ENCODE measurements around the gene TMCO4. TPM values are rescaled to one million over a fixed set of nuclear protein-coding genes. Genes with fewer than 3 reads are reported as not detected.

TMCO4 gene
- total and polyA plus RNA-seq, 2 of the 4 experiments (the other 2 are of a cell fraction): 7.3 to 8.6 TPM

- Histone ChIP-seq H3K9ac (ENCODE audit: low read depth, low read length) (no peak overlapping the region), H3K9me1 (ENCODE audit: insufficient read depth, low read length) (no peaks in the 10 kb centered on the region), H3K4me1 (ENCODE audit: control insufficient read depth, insufficient read depth, low read length) (no peaks in the 10 kb centered on the region), H2BK120ac (ENCODE audit: low read depth, low read length) (no peak overlapping the region), H2AFZ (replicated peaks; ENCODE audit: low read length, poor library complexity) (no peak overlapping the region), H2BK20ac (ENCODE audit: low read depth, low read length) (no peak overlapping the region), H2AK9ac (replicated peaks; ENCODE audit: low read depth, low read length, poor library complexity) (no peak overlapping the region), H2AK5ac (ENCODE audit: low read depth, low read length) (no peak overlapping the region), H4K91ac (ENCODE audit: insufficient read depth, low read depth, low read length) (no peak overlapping the region), H2BK15ac (ENCODE audit: low read depth, low read length) (no peak overlapping the region), H3K14ac (replicated peaks; ENCODE audit: low read depth, low read length) (no peak overlapping the region), H3K4ac (ENCODE audit: low read depth, low read length) (no peak overlapping the region), H3K36me3 (ENCODE audit: control insufficient read depth, insufficient read depth, low read length) (no peaks in the 10 kb centered on the region), H2BK5ac (ENCODE audit: low read depth, low read length, poor library complexity, severe bottlenecking) (no peak overlapping the region), H4K8ac (ENCODE audit: low read depth in 2 of 2, low read length in 2 of 2) (no peak overlapping the region), H3K18ac (ENCODE audit: low read depth, low read length) (no peak overlapping the region), H3K4me2 (ENCODE audit: low read depth, low read length) (no peak overlapping the region), H4K20me1 (ENCODE audit: insufficient read depth, low read length) (no peaks in the 10 kb centered on the region), H3K27me3 (ENCODE audit: control insufficient read depth, insufficient read depth, low read length) (peaks cover 24% of the 10 kb centered on the region), H4K5ac (ENCODE audit: low read depth, low read length) (no peak overlapping the region), H3K27ac (ENCODE audit: insufficient read depth, low read length) (no peak overlapping the region), H3K23ac (ENCODE audit: low read depth, low read length) (no peak overlapping the region), H3K9me3 (ENCODE audit: control insufficient read depth, insufficient read depth, low read length) (no peaks in the 10 kb centered on the region), H3K79me1 (ENCODE audit: low read depth in 1 of 2, low read length in 2 of 2) (no peaks in the 10 kb centered on the region), H3K56ac (ENCODE audit: extremely low read depth, insufficient read depth, low read length) (no peak overlapping the region), H3K4me3 (ENCODE audit: insufficient read depth, low read depth, low read length) (no peak overlapping the region)
- DNase-seq (no peak), ATAC-seq (ENCODE audit: low read depth) (no peak)
- POLR2A ChIA-PET (ENCODE audit: unreplicated experiment): no interaction called here
- in situ Hi-C loops (cut with MboI; ENCODE audit: low sequenced_read_pairs) (no loop called here), dilution Hi-C loops (cut with HindIII; ENCODE audit: low sequenced_read_pairs, unreplicated experiment) (no loop called here), intact Hi-C loops (cut with micrococcal nuclease) (no loop called here)
- TF ChIP-seq CEBPB (IDR thresholded peaks at IDR 0.05; ENCODE audit: low read depth, low read length) (no peak), POLR2A (IDR thresholded peaks at IDR 0.05; ENCODE audit: low read depth, low read length) (no peak), CHD1 (IDR thresholded peaks at IDR 0.05; ENCODE audit: low read depth, low read length) (no peak), BHLHE40 (IDR thresholded peaks at IDR 0.05; ENCODE audit: low read depth, low read length) (no peak), USF2 (IDR thresholded peaks at IDR 0.05; ENCODE audit: low read depth, low read length) (no peak), RFX5 (IDR thresholded peaks at IDR 0.05; ENCODE audit: low read depth, low read length) (no peak), RCOR1 (IDR thresholded peaks at IDR 0.05; ENCODE audit: insufficient replicate concordance, low read length) (no peak), MAFK (IDR thresholded peaks at IDR 0.05; ENCODE audit: low read depth, low read length) (no peak), NFE2L2 (IDR thresholded peaks at IDR 0.05; ENCODE audit: low read depth, low read length) (no peak), SMC3 (IDR thresholded peaks at IDR 0.05; ENCODE audit: low read depth, low read length) (no peak), ELK1 (IDR thresholded peaks at IDR 0.05; ENCODE audit: borderline replicate concordance, low read depth, low read length) (no peak), FOS (IDR thresholded peaks at IDR 0.05; ENCODE audit: low read depth, low read length) (no peak), MXI1 (IDR thresholded peaks at IDR 0.05; ENCODE audit: borderline replicate concordance, low read depth, low read length) (no peak), RAD21 (IDR thresholded peaks at IDR 0.05; ENCODE audit: low read length) (no peak), MAZ (IDR thresholded peaks at IDR 0.05; ENCODE audit: borderline replicate concordance, low read depth, low read length) (no peak)
- TF ChIP-seq, protein P1, sequence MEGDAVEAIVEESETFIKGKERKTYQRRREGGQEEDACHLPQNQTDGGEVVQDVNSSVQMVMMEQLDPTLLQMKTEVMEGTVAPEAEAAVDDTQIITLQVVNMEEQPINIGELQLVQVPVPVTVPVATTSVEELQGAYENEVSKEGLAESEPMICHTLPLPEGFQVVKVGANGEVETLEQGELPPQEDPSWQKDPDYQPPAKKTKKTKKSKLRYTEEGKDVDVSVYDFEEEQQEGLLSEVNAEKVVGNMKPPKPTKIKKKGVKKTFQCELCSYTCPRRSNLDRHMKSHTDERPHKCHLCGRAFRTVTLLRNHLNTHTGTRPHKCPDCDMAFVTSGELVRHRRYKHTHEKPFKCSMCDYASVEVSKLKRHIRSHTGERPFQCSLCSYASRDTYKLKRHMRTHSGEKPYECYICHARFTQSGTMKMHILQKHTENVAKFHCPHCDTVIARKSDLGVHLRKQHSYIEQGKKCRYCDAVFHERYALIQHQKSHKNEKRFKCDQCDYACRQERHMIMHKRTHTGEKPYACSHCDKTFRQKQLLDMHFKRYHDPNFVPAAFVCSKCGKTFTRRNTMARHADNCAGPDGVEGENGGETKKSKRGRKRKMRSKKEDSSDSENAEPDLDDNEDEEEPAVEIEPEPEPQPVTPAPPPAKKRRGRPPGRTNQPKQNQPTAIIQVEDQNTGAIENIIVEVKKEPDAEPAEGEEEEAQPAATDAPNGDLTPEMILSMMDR (conservative IDR thresholded peaks at IDR 0.05; ENCODE audit: low read depth, low read length): no peak
- CTCF ChIA-PET: no interaction called here
- whole genome bisulfite sequencing, 2 experiments (ENCODE audit: extremely low coverage in 2 of 2, insufficient read length in 1 of 2): no CpG with 5 or more reads among the region's 3 CpGs
- BruUV-seq (replicated peaks): no TSS peak
These were observed 18.6 kb upstream of the TMCO4 start for GRCh38 chr1:19818324-19818723.
